ENCODE results near the gene KCNAB2. TPM values are rescaled to one million over a fixed set of nuclear protein-coding genes. Genes with fewer than 3 reads are reported as not detected.
A peak's percentile ranks its signal among the peaks of the same experiment; 100 is the strongest.

Gene KCNAB2
- polyA plus RNA-seq, 1 of the 3 experiments (the other 2 are of a cell fraction) = 7.6 TPM

DNA sequence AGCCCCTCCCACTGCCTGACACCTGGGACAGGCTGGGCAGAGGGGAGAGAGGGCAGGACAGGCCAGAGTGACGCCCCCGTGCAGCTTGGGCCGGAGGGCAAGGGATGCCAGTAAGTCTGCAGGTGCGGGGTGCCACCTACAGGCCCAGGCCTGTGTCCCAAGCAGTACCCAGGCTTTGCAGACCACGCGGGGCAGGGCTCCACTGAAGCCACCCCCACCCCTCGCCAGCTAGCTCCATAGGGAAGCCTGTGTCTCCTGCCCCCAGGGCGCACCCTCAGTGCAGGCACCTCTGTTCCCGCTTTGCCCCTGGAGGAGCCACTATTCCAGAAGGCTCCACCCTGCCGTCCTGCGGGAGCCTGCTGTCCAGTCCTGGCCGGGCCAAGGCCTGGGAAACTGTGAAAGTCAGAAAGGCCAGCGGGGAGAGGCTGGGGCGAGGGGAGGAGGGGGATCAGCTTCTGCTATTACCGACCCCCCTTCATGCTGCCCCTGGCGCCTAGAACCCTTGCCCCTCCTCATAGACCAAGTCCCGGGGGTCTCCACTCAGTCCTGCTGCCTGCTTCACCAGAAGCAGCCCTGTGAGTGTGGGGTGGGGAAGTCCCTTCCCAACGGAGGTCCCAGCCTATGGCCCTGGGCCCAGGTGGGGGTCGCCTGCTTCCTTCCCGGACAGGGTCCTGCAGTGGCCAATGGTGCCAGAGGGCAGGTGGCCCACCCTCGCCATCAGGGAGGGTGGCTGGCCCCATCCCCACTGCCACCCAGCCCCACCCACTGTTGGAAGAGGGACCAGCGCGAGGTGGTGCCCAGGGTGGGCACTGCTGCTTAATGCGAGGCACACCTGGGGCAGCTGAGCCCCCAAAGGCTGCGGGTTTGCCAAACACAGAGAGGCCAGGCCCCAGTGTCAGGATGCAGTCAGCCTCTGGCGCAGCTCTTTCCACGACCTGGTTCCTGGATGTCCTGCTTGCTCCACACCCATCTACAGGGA lies 54.4 kb downstream of the KCNAB2 start:
- POLR2A ChIA-PET = no interaction called here
- Histone ChIP-seq H2AFZ (ENCODE audit: low read depth) (no peak overlapping the region), H3K4me1 (ENCODE audit: control insufficient read depth in 1 of 2, insufficient read depth in 2 of 2, low read depth in 1 of 2, low read length in 1 of 2) (peaks cover 0 to 5% of the 10 kb centered on the region in 2 experiments; a peak in 1 of 4 replicates), H3K9me2 (no peaks in the 10 kb centered on the region), H3K36me3 (replicated peaks in 1 of 2; ENCODE audit: control insufficient read depth in 1 of 2, insufficient read depth in 2 of 2, low read length in 1 of 2) (no peaks in the 10 kb centered on the region), H3K79me2 (ENCODE audit: insufficient read depth) (no peaks in the 10 kb centered on the region), H3K4me3 (ENCODE audit: low read depth in 2 of 2, low read length in 1 of 2) (no peak overlapping the region), H4K20me1 (ENCODE audit: insufficient read depth) (no peaks in the 10 kb centered on the region), H3F3A (replicated peaks; ENCODE audit: insufficient read depth) (no peaks in the 10 kb centered on the region), H3K9me3 (no peaks in the 10 kb centered on the region), H3K27ac (ENCODE audit: low read depth in 2 of 2, low read length in 1 of 2) (no peak overlapping the region), H3K27me3 (ENCODE audit: insufficient read depth) (no peaks in the 10 kb centered on the region), H3K9ac (no peak overlapping the region), H3K4me2 (no peak overlapping the region)
- peak; percentile 78 for DNase-seq
- CTCF ChIA-PET = interaction anchor here (0.6 to 5.7 kb wide), 22 partner anchors 9 to 146 kb away, joined by 3 to 38 read pairs (median 4); no protein-coding TSS in a partner anchor
- WGBS (ENCODE audit: low lambda C conversion rate) = 20% methylated on average over 1 of the region's 27 CpGs
- TF ChIP-seq FOSL2 (IDR thresholded peaks at IDR 0.05; ENCODE audit: borderline replicate concordance, low read depth) (no peak), RAD21 (IDR thresholded peaks at IDR 0.05; ENCODE audit: low read length) (peak; percentile 59), TCF12 (IDR thresholded peaks at IDR 0.05) (no peak), NFIC (IDR thresholded peaks at IDR 0.05; ENCODE audit: borderline replicate concordance) (no peak), SMC3 (IDR thresholded peaks at IDR 0.05; ENCODE audit: low read depth, low read length) (peak; percentile 19; the same call in 1 of the 2 replicates)
- TF ChIP-seq, protein P1, sequence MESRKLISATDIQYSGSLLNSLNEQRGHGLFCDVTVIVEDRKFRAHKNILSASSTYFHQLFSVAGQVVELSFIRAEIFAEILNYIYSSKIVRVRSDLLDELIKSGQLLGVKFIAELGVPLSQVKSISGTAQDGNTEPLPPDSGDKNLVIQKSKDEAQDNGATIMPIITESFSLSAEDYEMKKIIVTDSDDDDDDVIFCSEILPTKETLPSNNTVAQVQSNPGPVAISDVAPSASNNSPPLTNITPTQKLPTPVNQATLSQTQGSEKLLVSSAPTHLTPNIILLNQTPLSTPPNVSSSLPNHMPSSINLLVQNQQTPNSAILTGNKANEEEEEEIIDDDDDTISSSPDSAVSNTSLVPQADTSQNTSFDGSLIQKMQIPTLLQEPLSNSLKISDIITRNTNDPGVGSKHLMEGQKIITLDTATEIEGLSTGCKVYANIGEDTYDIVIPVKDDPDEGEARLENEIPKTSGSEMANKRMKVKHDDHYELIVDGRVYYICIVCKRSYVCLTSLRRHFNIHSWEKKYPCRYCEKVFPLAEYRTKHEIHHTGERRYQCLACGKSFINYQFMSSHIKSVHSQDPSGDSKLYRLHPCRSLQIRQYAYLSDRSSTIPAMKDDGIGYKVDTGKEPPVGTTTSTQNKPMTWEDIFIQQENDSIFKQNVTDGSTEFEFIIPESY (IDR thresholded peaks at IDR 0.05; ENCODE audit: borderline replicate concordance, low read depth) = no peak
- TF ChIP-seq, protein P2, sequence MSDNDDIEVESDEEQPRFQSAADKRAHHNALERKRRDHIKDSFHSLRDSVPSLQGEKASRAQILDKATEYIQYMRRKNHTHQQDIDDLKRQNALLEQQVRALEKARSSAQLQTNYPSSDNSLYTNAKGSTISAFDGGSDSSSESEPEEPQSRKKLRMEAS (IDR thresholded peaks at IDR 0.05; ENCODE audit: low read depth) = no peak

DNA sequence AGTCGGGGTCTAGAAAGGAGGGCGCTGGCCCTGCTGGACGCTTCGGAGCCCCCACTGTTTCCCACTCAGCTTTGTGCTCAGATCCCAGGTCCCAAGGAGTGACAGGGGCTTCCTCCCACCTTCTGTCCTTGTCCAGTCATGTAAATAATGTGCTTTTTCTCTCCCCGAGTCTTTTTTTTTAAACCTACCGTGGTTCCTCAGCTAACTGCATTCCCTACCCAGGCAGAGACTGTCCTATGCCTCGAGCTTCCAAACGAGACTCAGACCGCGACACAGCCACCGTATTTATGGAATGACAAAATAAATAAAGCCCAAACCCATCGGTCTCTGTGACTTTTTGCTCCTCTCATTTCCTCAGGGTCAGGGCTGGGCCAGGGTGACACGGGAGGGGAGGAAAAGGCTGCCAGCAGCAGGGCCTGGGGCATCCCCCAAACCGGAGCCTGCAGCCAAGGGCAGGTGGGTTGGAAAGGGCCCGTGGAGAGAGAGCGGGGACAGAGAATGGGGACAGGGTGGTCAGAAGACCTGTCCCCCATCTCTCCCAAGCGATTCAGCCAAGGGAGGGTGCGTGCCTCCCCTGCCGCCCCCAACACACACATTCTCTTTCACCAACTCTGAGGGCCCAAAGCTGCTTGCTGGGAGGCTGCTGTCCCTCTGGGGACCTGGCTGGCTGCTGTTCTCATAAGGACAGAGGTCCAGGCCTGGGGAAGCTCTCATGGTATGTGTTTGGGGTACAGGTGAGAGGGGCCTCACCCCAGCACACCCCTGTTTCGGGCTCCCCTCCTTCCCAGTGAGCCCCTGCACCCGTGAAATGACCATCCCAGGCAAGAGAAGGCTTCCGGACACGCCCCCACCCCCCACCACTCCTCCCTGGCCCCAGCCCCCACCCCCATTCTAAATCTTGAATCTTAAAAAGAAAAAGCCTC lies 55.4 kb downstream of the KCNAB2 start:
- DNase-seq = no peak
- 50% methylated on average over 14 of the region's 23 CpGs for WGBS (ENCODE audit: low lambda C conversion rate)
- peaks cover 0 to 5% of the 10 kb centered on the region in 2 experiments; a peak in 1 of 4 replicates for H3K4me1 ChIP-seq (ENCODE audit: control insufficient read depth in 1 of 2, insufficient read depth in 2 of 2, low read depth in 1 of 2, low read length in 1 of 2)
- H3F3A ChIP-seq (replicated peaks; ENCODE audit: insufficient read depth) = no peaks in the 10 kb centered on the region
- H3K36me3 ChIP-seq (replicated peaks in 1 of 2; ENCODE audit: control insufficient read depth in 1 of 2, insufficient read depth in 2 of 2, low read length in 1 of 2) = no peaks in the 10 kb centered on the region
- no peak overlapping the region for H3K27ac ChIP-seq (ENCODE audit: low read depth in 2 of 2, low read length in 1 of 2)
- H3K79me2 ChIP-seq (ENCODE audit: insufficient read depth) = no peaks in the 10 kb centered on the region
- H3K9me3 ChIP-seq = no peaks in the 10 kb centered on the region
- no peak overlapping the region for H3K4me2 ChIP-seq
- no peaks in the 10 kb centered on the region for H3K9me2 ChIP-seq
- TF ChIP-seq CTCF (IDR thresholded peaks at IDR 0.05) (no peak), YY1 (IDR thresholded peaks at IDR 0.05; ENCODE audit: low read depth) (no peak), SMC3 (IDR thresholded peaks at IDR 0.05; ENCODE audit: low read depth, low read length) (no peak), TAF1 (IDR thresholded peaks at IDR 0.05; ENCODE audit: borderline replicate concordance, low read depth, low read length) (no peak), NFIC (IDR thresholded peaks at IDR 0.05; ENCODE audit: borderline replicate concordance) (no peak), TEAD4 (IDR thresholded peaks at IDR 0.05; ENCODE audit: borderline replicate concordance, insufficient read depth) (no peak)
- TF ChIP-seq, protein P3, sequence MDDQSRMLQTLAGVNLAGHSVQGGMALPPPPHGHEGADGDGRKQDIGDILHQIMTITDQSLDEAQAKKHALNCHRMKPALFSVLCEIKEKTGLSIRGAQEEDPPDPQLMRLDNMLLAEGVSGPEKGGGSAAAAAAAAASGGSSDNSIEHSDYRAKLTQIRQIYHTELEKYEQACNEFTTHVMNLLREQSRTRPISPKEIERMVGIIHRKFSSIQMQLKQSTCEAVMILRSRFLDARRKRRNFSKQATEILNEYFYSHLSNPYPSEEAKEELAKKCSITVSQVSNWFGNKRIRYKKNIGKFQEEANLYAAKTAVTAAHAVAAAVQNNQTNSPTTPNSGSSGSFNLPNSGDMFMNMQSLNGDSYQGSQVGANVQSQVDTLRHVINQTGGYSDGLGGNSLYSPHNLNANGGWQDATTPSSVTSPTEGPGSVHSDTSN (IDR thresholded peaks at IDR 0.05) = no peak
- ChIA-PET POLR2A (no interaction called here), CTCF (interaction anchor here (0.9 to 5.7 kb wide), 7 partner anchors 8 to 70 kb away, joined by 3 to 38 read pairs (median 5); no protein-coding TSS in a partner anchor)
- no peak overlapping the region for H2AFZ ChIP-seq (ENCODE audit: low read depth)
- H3K27me3 ChIP-seq (ENCODE audit: insufficient read depth) = no peaks in the 10 kb centered on the region
- H3K9ac ChIP-seq = no peak overlapping the region
- H4K20me1 ChIP-seq (ENCODE audit: insufficient read depth) = no peaks in the 10 kb centered on the region
- H3K4me3 ChIP-seq (ENCODE audit: low read depth in 2 of 2, low read length in 1 of 2) = no peak overlapping the region
